Spleen (tissue), 7 donors: ENCODE results near the gene COBLL1.

Source experiments
- POLR2A ChIP-seq, 3 donors: fragments of 450-650 bp; IDR thresholded peaks; one replicate each; pipeline ENCODE4 v1.5.1; 2017; ENCODE audit warnings: antibody characterized with exemption in 3 of 3, mild to moderate bottlenecking in 1 of 3
- POLR2AphosphoS5 ChIP-seq, 3 donors: sonication (generic); formaldehyde crosslinking; IDR thresholded peaks; one replicate each; pipeline ENCODE4 v1.5.1; 2017; ENCODE audit warnings: antibody characterized with exemption in 3 of 3
- TF ChIP-seq, protein P1 (sequence below), 11 experiments: fragments of 200-600 bp in 7 of 11; fragments of 450-650 bp in 4 of 11; sonication (generic) in 4 of 11; IDR thresholded peaks in 8 of 11; conservative IDR thresholded peaks in 3 of 11; 1 replicate in 7 of 11; 2 replicates in 4 of 11; pipeline versions ENCODE4 v1.4.0 to v1.8.0; 2016 to 2021; ENCODE audit warnings: antibody characterized with exemption in 11 of 11, inconsistent platforms in 4 of 11, mild to moderate bottlenecking in 1 of 11
- donor health status: DM: no; HTN: no; CAD: no; lungs with moderate emphysema.
- donor health status: DM: no; HTN: no; CAD: no.
- donor health status: DM: no; HTN: no; CAD: no.

DNA sequence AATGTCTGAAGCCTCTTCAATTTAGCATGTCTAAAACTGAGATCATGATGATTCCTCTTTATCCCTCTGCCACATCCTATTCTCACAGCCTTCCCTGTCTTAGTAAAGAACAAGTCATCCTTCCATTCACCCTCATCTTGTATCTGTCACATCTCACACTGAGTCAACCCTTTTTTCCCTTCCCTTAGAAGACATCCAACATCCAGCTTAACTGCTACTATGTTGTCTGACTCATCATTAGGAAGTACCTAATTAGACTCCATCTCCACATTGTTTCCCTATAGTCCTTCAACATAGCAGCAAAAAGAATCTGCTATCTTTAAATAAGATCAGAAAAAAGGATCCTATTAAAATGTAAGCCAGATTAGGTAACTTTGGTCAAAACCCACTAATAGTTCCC, 135.1 kb downstream of the COBLL1 start:
- TF ChIP-seq POLR2A (IDR thresholded peaks at IDR 0.05): no peak
- TF ChIP-seq, protein P1, sequence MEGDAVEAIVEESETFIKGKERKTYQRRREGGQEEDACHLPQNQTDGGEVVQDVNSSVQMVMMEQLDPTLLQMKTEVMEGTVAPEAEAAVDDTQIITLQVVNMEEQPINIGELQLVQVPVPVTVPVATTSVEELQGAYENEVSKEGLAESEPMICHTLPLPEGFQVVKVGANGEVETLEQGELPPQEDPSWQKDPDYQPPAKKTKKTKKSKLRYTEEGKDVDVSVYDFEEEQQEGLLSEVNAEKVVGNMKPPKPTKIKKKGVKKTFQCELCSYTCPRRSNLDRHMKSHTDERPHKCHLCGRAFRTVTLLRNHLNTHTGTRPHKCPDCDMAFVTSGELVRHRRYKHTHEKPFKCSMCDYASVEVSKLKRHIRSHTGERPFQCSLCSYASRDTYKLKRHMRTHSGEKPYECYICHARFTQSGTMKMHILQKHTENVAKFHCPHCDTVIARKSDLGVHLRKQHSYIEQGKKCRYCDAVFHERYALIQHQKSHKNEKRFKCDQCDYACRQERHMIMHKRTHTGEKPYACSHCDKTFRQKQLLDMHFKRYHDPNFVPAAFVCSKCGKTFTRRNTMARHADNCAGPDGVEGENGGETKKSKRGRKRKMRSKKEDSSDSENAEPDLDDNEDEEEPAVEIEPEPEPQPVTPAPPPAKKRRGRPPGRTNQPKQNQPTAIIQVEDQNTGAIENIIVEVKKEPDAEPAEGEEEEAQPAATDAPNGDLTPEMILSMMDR (IDR thresholded peaks at IDR 0.05 in 8 of 11, conservative IDR thresholded peaks at IDR 0.05 in 3 of 11): no peak
- no peak for TF ChIP-seq POLR2AphosphoS5 (IDR thresholded peaks at IDR 0.05)
